Neural cell (in vitro differentiated cells): ENCODE measurements around the gene C22orf15.

Source experiments
- POLR2AphosphoS5 ChIP-seq: IDR thresholded peaks from 2 replicates; pipeline ENCODE4 v1.6.1; 2012
- RAD21 ChIP-seq: fragments of 450-650 bp; conservative IDR thresholded peaks from 2 replicates; pipeline ENCODE4 v1.6.1; 2014; ENCODE audit warnings: antibody characterized with exemption, mild to moderate bottlenecking, moderate library complexity
- TF ChIP-seq, protein P1 (sequence below): fragments of 450-650 bp; IDR thresholded peaks from 2 replicates; pipeline ENCODE4 v1.5.1; 2014; ENCODE audit warnings: antibody characterized with exemption, mild to moderate bottlenecking, moderate library complexity; ENCODE audit not compliant: poor library complexity, severe bottlenecking

DNA sequence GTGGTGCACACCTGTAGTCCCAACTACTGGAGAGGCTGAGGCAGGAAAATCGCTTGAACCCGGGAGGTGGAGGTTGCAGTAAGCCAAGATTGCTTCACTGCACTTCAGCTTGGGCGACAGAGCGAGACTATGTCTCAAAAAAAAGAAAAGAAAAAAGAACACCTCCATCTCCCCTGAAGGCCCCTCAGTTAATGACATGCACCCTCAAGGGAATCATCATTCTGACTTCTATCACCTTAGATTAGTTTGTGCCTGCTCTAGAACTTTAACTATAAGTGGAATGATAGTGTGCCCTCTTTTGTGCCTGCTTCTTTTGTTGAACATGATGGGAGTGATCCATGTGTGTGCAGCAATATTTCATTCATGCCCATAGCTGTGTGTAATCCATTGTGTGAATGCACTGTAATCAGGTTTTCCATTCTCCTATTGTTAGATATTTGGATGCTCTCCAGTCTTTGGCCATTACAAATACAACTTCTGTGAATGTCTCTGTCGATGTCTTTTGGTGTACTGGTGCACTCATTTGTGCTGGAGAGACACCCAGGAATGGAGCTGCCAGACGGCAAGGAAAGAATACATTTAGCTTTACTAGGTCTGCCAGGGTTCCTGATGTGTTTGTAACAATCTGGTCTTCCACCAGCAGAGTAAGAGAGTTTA is 7.7 kb upstream of the C22orf15 start:
- TF ChIP-seq, protein P1, sequence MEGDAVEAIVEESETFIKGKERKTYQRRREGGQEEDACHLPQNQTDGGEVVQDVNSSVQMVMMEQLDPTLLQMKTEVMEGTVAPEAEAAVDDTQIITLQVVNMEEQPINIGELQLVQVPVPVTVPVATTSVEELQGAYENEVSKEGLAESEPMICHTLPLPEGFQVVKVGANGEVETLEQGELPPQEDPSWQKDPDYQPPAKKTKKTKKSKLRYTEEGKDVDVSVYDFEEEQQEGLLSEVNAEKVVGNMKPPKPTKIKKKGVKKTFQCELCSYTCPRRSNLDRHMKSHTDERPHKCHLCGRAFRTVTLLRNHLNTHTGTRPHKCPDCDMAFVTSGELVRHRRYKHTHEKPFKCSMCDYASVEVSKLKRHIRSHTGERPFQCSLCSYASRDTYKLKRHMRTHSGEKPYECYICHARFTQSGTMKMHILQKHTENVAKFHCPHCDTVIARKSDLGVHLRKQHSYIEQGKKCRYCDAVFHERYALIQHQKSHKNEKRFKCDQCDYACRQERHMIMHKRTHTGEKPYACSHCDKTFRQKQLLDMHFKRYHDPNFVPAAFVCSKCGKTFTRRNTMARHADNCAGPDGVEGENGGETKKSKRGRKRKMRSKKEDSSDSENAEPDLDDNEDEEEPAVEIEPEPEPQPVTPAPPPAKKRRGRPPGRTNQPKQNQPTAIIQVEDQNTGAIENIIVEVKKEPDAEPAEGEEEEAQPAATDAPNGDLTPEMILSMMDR, result no peak
- TF ChIP-seq RAD21 (no peak), POLR2AphosphoS5 (no peak)
